GM21360 (cell line): ENCODE measurements around the gene RPL35A.
"Not testable (repeated sequence)": the region's sequence is repeated elsewhere in the genome, so short reads cannot be mapped to it uniquely, and the experiment has no call there.

Experiments used
- ATAC-seq: cut with Tn5 transposase; IDR thresholded peaks from one replicate; pipeline ENCODE4 v1.9.1; 2021; ENCODE audit warnings: mild to moderate bottlenecking, moderate library complexity; ENCODE audit not compliant: unreplicated experiment

RPL35A gene

GRCh38 chr3:197951392-197951990 lies 1.5 kb downstream of the RPL35A start:
- ATAC-seq, result no peak

- no peak for ATAC-seq
These were observed 2.5 kb downstream of the RPL35A start for GRCh38 chr3:197952440-197952839.

GRCh38 chr3:197953325-197953724 lies 3.3 kb downstream of the RPL35A start:
- no peak for ATAC-seq

GRCh38 chr3:197953881-197954280 lies 3.9 kb downstream of the RPL35A start:
- ATAC-seq, result no peak

GRCh38 chr3:197955892-197956477 lies 6.0 kb downstream of the RPL35A start:
- no peak for ATAC-seq

GRCh38 chr3:197956626-197956988 lies 6.6 kb downstream of the RPL35A start:
- ATAC-seq, result no peak

GRCh38 chr3:197957790-197958133 lies 7.8 kb downstream of the RPL35A start:
- no peak for ATAC-seq

GRCh38 chr3:197958346-197958745 lies 8.4 kb downstream of the RPL35A start:
- ATAC-seq, result no peak

- not testable (repeated sequence) for ATAC-seq
These were observed 8.9 kb downstream of the RPL35A start for GRCh38 chr3:197958848-197959247.

GRCh38 chr3:197959500-197959890 lies 9.5 kb downstream of the RPL35A start:
- ATAC-seq, result no peak

- peak; percentile 97 for ATAC-seq
These were observed 10.1 kb downstream of the RPL35A start, which contains the start of gene LMLN for GRCh38 chr3:197959891-197960693. LMLN (plus strand) TSS chr3:197960217; CDS start chr3:197960246, 29 bp downstream.

GRCh38 chr3:197960694-197961581 lies 10.9 kb downstream of the RPL35A start:
- ATAC-seq, result no peak

- ATAC-seq, result no peak
These were observed 11.6 kb downstream of the RPL35A start for GRCh38 chr3:197961582-197961945.

GRCh38 chr3:197963019-197963637 lies 13.1 kb downstream of the RPL35A start:
- no peak for ATAC-seq

GRCh38 chr3:197967337-197967989 lies 17.5 kb downstream of the RPL35A start:
- not testable (repeated sequence) for ATAC-seq

GRCh38 chr3:197970588-197970987 lies 20.6 kb downstream of the RPL35A start:
- no peak for ATAC-seq

GRCh38 chr3:197974016-197974415 lies 24.0 kb downstream of the RPL35A start:
- no peak for ATAC-seq

GRCh38 chr3:197975311-197975710 lies 25.3 kb downstream of the RPL35A start:
- ATAC-seq, result no peak

- ATAC-seq, result no peak
These were observed 33.1 kb downstream of the RPL35A start for GRCh38 chr3:197983076-197983475.

- ATAC-seq, result no peak
These were observed 39.7 kb downstream of the RPL35A start for GRCh38 chr3:197989651-197990050.
